ENCODE results near the gene CDK11B.
"Not testable (repeated sequence)": the region's sequence is repeated elsewhere in the genome, so short reads cannot be mapped to it uniquely, and the experiment has no call there.

Gene CDK11B

DNA sequence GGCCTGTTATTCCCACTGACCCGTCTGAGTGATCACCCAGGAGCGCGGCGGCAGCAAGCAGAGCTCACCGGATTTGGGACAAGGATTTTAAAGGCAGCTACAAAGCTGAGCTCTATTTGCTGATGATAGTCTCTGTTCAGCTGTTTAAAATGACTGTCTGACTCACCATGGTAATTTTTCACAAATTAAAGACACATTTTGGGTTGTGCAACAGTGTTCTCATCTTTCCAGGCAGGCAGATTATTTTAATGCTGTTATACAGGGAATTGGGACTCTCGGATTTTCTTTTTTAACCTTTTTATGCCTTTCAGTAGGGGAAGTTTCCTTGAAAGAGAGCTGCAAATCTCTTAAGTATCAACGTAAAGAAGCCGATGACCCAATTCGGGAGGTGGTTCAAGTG is 3.6 kb upstream of the CDK11B start:
- DNase-seq (ENCODE audit: low spot score): not testable (repeated sequence)

GRCh38 chr1:1648265-1648664 is 10.5 kb downstream of the CDK11B start:
- DNase-seq (ENCODE audit: low spot score): not testable (repeated sequence)

GRCh38 chr1:1647567-1648241 is 11.1 kb downstream of the CDK11B start:
- peak; percentile 81 for DNase-seq (ENCODE audit: low spot score)

DNA sequence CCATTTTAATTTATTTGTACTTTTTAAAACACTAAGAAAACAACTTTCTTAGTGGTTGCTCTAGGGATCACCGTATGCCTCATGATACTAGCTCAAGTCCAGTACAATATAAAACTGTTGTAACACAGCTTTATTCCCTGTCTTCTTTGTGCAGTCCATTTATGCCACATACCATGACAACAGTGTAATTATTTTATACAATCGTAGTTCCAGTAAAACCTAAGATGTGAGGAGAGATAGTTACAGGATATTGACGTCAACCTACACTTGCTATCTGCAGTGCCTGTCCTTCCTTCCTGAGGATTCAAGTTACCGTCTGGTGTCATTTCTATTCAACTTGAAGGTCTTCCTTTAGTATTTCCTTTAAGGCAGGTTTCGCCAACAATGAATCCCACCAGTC is 12.5 kb downstream of the CDK11B start:
- not testable (repeated sequence) for DNase-seq (ENCODE audit: low spot score)

DNA sequence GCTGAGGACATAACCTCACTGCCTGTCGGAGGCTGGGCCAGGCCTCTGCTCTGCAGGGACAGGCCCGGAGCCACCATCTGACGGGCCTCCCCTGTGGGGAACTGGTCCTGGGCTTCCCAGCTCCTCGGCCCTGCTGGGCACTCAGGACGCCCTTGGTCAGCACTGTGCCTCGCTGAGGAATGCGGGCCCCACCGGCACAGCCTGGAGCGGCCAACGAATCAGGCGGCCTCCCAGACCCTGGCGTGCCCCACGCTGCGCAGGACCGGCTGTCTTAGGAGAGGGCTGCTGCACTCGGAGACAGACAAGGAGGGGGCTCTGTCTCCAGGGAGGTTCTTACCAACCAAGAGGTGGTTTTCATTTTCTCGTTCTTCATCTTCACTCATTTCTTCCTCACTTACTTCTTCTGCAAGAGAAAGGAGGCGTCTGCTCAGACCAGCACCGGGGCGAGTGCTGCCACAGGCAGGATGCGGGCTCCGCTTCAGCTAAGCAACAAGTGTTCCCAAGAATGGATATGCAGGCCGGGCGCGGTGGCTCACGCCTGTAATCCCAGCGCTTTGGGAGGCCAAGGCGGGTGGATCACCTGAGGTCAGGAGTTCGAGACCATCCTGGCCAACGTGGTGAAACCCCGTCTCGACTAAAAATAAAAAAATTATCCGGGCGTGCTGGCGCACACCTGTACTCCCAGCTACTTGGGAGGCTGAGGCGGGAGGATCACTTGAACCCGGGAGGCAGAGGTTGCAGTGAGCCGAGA is 17.9 kb downstream of the CDK11B start:
- DNase-seq (ENCODE audit: low spot score): not testable (repeated sequence)

GRCh38 chr1:1640081-1640480 is 18.7 kb downstream of the CDK11B start:
- DNase-seq (ENCODE audit: low spot score): not testable (repeated sequence)

GRCh38 chr1:1639368-1639767 is 19.4 kb downstream of the CDK11B start:
- DNase-seq (ENCODE audit: low spot score): not testable (repeated sequence)

- not testable (repeated sequence) for DNase-seq (ENCODE audit: low spot score)
These were observed 20.3 kb downstream of the CDK11B start for GRCh38 chr1:1638528-1638927.

DNA sequence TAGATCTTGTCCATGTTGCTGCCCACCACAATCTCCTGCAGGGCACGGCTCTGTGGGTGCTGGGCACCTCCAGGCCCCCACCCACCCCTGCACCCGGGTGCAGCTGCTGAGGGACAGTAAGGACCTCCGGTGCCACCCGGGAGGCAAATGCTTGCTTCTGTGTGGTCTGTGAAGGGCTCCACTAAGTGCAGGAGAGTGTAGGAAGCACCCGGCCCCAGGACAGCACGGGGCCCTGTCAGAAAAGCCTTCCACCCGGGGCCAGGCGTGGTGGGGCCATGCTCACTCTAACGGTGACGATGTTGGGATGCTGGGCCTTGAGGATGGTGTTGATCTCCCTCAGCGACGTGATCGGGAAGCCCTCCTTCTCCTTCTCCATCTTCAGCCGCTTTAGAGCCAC is 21.3 kb downstream of the CDK11B start:
- not testable (repeated sequence) for DNase-seq (ENCODE audit: low spot score)

- not testable (repeated sequence) for DNase-seq (ENCODE audit: low spot score)
These were observed 22.0 kb downstream of the CDK11B start for GRCh38 chr1:1636621-1637478.

DNA sequence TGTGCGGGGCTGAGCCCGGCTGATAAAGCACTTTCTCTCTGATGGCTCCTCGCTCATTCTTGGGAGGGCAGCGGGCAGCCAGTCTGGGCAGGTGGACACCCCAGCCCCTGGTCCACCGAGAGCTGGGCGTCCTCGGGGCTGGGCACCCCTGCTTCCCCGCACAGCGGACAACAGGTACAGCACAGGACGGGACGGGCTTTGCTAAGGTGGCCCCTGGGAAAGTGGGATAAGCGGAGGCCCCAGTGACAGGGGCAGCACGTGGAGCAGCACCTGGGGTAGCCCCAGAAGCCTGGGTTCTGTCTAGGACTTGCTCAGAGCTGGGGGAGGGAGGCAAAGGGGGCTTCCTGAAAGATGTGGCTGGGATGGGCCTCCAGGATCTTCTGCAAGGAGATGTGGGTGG is 24.2 kb downstream of the CDK11B start:
- DNase-seq (ENCODE audit: low spot score): not testable (repeated sequence)

DNA sequence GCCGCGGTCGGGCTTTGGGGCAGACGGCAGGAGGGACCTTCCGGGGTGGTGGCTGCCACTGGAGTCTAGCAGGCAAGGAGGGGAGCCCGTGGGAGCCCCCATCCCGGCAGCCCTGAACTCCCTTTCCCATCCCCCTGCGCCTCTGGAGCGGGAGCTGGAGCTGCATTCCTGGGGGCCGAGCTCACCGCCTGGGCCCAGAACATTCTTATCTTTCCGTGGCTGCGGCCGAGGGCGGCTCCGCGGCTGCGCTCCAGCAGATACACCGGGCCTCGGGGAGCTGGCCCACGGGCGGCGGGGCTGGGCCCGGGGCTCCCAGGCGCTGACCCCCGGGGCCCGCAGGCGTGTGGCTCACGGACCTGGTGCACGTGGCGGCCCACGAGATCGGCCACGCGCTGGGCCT is 25.4 kb downstream of the CDK11B start:
- not testable (repeated sequence) for DNase-seq (ENCODE audit: low spot score)

DNA sequence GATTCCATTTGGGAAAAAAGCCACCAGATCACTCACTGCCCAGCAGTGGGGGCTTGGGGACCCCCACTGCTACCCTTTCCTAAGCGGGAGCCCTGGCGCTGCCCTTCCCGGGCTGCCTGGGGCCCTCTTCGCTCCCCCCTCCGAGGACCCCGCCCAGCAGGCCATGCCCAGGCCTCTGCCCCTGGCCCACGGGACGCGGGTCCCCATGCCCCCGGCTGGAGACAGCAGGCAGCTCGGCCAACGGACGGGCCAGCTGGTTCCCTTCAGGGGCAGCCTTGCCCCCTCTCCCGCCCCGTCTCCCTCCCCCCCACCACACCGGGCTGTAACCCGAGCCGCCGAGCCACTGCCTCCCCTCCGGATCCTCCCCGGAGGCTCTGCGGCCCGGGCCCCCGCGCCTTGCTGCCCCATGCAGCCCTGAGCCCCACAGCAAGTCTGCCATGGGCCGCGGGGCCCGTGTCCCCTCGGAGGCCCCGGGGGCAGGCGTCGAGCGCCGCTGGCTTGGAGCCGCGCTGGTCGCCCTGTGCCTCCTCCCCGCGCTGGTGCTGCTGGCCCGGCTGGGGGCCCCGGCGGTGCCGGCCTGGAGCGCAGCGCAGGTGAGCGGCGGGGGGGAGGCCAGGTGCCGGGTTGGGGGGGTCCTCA is 26.9 kb downstream of the CDK11B start, which contains the start of gene MMP23B:
Gene MMP23B (plus strand): TSS at position 392 of the 639 bp plus-strand sequence. CDS start 46 bp downstream, at position 438.
- DNase-seq (ENCODE audit: low spot score): no peak

- DNase-seq (ENCODE audit: low spot score): no peak
These were observed 27.6 kb downstream of the CDK11B start for GRCh38 chr1:1630965-1631781.

DNA sequence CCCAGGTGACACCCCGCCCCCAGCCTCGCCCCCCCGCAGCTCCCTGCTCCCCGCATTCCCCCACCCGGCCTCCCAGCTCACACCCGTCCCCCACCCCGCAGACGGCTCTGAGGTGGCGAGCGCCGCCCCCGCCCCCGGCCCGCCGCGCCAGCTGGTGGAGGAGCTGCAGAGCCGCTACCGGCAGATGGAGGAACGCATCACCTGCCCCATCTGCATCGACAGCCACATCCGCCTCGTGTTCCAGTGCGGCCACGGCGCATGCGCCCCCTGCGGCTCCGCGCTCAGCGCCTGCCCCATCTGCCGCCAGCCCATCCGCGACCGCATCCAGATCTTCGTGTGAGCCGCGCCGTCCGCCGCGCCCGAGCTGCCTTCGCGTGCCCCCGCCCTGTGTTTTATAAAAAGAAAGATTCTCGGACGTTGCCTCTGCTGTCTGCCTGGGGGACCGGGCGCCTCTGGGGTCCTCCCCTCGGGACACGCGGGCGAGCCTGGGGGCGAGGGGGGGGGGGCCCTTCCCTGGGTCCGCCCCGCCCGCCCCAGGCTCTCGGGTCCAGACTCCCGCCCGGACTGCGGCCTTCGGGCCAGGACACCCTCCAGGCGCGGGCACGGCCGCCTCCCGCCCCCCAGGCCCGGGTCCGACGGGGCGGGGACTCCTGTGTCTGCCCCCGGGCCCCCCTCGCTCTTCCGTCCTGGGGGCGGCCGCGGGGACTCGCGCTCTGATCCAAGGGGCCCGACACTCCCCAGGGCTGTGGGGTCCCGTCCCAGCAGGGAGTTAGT is 28.4 kb downstream of the CDK11B start:
- no peak for DNase-seq (ENCODE audit: low spot score)

DNA sequence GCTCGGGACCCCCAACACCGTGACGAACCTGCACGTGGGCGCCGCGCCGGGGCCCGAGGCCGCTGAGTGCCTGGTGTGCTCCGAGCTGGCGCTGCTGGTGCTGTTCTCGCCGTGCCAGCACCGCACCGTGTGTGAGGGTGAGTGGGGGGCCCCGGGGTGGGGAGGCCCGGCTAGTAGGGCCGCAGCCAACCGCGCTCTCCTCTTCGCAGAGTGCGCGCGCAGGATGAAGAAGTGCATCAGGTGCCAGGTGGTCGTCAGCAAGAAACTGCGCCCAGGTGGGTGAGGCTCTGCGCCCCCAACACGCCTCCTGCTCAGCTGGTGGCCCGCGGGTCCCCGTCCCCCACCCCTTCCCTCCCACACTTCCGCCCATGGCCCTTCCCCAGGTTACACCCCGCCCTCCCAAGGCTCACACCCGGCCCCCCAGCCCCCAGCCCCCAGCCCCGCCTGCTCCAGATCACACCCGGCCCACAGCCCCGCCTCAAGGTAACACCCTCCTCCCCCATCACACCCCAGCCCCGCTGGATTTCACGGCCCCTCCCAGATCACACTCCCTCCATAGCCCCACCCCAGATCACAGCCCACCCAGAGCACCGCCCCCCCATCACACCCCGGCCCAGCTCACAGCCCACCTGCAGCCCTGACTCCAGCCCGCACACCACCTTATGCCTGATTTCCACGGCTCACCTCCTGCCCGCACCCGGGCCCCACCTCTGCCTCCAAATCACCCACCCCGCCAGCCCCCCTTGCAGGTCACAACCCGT is 29.2 kb downstream of the CDK11B start:
- no peak for DNase-seq (ENCODE audit: low spot score)

DNA sequence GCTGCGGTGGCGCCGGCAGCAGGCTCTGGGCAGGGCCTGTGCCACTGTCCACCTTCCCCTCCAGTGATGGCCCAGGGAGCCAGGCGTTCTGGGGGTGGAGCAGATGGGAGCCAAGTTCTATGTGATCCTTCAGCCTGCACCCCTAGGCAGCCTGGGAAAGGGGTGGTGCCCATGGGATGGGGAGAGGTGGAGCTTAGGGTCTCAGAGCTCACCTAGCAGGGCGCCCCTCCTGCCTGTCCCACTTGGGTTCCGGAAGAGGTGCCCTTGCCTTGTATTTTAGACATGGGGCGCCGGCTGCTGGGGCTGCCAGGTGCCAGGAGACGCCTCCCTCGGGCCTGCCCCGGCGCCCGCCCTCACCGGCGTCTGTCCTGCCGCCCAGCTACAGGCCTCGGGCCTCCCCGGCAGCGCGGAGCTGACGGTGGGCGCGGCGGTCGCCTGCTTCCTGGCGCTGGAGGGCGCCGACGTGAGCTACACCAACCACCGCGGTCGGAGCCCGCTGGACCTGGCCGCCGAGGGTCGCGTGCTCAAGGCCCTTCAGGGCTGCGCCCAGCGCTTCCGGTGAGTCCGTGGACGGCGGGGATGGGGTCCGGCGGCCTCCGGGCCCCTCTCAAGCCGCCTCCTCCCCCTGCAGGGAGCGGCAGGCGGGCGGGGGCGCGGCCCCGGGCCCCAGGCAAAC is 29.9 kb downstream of the CDK11B start:
- no peak for DNase-seq (ENCODE audit: low spot score)

DNA sequence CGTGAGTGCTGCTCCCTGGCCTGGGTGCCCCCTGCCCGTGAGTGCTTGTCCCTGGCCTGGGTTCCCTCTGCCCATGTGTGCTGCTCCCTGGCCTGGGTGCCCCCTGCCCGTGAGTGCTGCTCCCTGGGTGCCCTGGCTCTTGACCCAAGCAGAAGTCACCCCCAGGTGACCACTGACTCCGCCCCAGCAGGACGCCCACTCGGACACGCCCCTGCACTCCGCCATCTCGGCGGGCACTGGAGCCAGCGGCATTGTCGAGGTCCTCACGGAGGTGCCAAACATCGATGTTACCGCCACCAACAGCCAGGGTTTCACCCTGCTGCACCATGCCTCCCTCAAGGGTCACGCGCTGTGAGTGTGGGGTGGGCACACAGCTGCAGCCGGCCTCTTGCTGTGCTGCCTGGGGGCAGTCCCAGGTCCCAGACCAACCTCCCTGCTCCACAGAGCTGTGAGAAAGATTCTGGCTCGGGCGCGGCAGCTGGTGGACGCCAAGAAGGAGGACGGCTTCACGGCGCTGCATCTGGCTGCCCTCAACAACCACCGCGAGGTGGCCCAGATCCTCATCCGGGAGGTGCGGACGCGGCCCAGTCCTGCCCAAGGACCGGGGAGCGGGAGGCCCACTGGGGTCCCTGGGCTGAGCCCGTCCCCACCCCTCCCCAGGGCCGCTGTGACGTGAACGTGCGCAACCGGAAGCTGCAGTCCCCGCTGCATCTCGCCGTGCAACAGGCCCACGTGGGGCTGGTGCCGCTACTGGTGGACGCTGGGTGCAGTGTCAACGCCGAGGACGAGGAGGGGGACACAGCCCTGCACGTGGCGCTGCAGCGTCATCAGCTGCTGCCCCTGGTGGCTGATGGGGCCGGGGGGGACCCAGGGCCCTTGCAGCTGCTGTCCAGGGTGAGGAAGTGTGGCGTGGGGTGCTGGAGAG is 30.7 kb downstream of the CDK11B start:
- no peak for DNase-seq (ENCODE audit: low spot score)

Measured in hematopoietic multipotent progenitor cell treated with erythropoietin and hydrocortisone succinate and interleukin-3 and kit ligand, for 17 days (in vitro differentiated cells).